Fibroblast of the aortic adventitia (primary cell): Measurements from ENCODE around the gene RBBP8. TPM values are rescaled to one million over a fixed set of nuclear protein-coding genes. Genes with fewer than 3 reads are reported as not detected.
"Not testable (repeated sequence)": the region's sequence is repeated elsewhere in the genome, so short reads cannot be mapped to it uniquely, and the experiment has no call there.

Experiments
- DNase-seq: peaks from one replicate; pipeline ENCODE4 v3.0.0-alpha.2; 2010; ENCODE audit warnings: low read depth
- H3K4me3 ChIP-seq: 2 replicates; pipeline ENCODE4 v1.5.1; 2011; ENCODE audit warnings: low read depth, mild to moderate bottlenecking, control low read depth, low read length, moderate library complexity
- total RNA-seq: library from RNA; depleted of rRNA; stranded (reverse); fragments of >200 nt; gene quantifications from 2 replicates; pipeline ENCODE4 v1.2.3, GENCODE V29; 2012; ENCODE audit warnings: low replicate concordance
- TF ChIP-seq, protein P1 (sequence below): IDR thresholded peaks from 2 replicates; pipeline ENCODE4 v1.5.1; 2011; ENCODE audit warnings: mild to moderate bottlenecking, low read length, control low read depth, inconsistent platforms; ENCODE audit not compliant: insufficient read depth

Gene RBBP8
- 31.0 and 80.1 TPM in 2 replicates for total RNA-seq

DNA sequence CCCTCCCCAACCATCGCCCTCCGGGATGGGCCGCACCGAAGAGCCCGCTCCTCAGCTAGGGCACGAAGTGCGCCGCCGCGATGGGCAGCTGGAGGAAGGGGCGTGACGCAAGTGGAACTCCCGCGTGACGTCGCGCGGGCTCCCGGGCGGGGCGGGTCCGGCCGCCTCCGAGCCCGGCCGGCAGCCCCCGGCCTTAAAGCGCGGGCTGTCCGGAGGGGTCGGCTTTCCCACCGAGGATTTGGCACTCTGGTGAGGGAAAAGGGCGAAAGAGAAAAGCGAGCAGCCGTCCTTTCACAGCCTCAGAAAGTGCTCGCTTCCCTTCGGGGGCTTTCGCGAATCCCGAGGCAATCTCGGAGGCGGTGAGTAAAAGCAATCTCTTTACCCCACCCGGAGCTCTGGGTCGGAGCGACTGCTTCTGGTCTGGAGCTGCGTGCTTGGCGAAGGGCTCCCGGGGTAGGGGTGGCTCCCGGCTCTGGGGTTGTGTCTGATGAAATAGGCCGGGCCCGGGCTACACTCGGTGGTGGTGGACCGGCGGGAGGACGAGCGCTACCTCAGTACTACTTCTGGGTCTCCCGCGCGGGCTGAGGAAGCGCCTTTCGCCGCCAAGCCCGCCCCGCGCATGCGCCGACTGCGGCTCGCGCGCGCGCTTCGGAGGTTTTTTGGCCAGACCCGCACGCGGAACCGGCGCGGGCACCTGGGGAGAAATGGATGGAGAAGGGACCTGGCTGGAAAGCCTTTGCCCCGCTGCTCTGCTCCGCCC, at the start of gene RBBP8:
Gene RBBP8 (plus strand): TSS at position 123 of the 760 bp plus-strand sequence. CDS start 3,524 bp downstream, outside the sequence.
- peak; percentile 71 for DNase-seq
- H3K4me3 ChIP-seq, result peak within 1 kb of the TSS; percentile 91
- TF ChIP-seq, protein P1, sequence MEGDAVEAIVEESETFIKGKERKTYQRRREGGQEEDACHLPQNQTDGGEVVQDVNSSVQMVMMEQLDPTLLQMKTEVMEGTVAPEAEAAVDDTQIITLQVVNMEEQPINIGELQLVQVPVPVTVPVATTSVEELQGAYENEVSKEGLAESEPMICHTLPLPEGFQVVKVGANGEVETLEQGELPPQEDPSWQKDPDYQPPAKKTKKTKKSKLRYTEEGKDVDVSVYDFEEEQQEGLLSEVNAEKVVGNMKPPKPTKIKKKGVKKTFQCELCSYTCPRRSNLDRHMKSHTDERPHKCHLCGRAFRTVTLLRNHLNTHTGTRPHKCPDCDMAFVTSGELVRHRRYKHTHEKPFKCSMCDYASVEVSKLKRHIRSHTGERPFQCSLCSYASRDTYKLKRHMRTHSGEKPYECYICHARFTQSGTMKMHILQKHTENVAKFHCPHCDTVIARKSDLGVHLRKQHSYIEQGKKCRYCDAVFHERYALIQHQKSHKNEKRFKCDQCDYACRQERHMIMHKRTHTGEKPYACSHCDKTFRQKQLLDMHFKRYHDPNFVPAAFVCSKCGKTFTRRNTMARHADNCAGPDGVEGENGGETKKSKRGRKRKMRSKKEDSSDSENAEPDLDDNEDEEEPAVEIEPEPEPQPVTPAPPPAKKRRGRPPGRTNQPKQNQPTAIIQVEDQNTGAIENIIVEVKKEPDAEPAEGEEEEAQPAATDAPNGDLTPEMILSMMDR, result no peak

- H3K4me3 ChIP-seq, result no peak overlapping the region
- TF ChIP-seq, protein P1, result no peak
- no peak for DNase-seq
These were observed 49.3 kb upstream of the RBBP8 start for GRCh38 chr18:22883827-22884226.

DNA sequence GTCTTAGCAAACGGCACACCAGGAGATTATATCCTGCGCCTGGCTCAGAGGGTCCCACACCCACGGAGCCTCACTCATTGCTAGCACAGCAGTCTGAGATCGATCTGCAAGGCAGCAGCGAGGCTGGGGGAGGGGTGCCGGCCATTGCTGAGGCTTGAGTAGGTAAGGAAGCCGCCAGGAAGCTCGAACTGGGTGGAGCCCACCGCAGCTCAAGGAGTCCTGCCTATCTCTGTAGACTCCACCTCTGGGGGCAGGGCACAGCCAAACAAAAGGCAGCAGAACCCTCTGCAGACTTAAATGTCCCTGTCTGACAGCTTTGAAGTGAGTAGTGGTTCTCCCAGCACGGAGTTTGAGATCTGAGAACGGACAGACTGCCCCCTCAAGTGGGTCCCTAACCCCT, 47.4 kb upstream of the RBBP8 start:
- not testable (repeated sequence) for DNase-seq

DNA sequence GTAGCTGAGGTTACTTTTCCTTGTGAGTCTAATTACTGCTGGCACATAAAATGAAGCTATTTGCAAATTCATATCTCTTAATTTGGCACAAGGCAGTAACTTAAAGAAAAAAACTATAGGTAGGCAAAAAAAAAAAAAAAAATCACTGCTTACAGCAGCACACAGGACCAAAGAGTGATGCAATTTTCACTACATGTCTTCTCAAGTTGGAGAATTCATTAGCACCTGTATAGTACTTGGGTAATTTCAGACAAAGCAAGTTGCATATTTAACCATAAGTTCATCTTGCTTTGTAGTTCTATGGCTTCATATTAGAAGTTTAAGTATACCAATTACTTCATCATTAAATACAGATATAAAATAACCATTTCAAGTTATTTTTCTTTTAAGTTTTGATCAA, 33.7 kb upstream of the RBBP8 start:
- TF ChIP-seq, protein P1, result no peak
- DNase-seq, result no peak
- H3K4me3 ChIP-seq, result no peak overlapping the region

More for the DNA sequence above, 47.4 kb upstream of the RBBP8 start:
- H3K4me3 ChIP-seq, result not testable (repeated sequence)

GRCh38 chr18:22900558-22901238, 32.4 kb upstream of the RBBP8 start:
- TF ChIP-seq, protein P1, result no peak
- no peak overlapping the region for H3K4me3 ChIP-seq
- DNase-seq, result peak; percentile 23

DNA sequence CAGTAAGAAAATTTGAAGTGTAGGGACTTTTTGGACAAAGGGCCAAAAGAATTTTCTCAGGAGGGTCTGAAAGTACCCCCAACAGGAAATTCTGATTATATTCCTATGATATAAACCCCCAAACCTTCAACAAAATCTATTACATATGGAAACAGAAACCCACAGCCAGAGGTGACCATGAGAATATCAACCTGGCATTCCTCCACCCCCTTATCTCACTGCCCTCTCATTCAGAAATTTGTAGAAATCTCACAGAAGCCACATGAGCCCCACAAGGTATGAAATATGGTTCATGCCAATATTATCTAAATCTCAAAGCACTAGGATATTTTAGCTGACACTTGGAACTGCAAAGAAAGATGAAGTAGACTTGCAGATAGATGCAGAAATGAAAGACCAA, 31.0 kb upstream of the RBBP8 start:
- no peak overlapping the region for H3K4me3 ChIP-seq
- TF ChIP-seq, protein P1, result no peak

DNA sequence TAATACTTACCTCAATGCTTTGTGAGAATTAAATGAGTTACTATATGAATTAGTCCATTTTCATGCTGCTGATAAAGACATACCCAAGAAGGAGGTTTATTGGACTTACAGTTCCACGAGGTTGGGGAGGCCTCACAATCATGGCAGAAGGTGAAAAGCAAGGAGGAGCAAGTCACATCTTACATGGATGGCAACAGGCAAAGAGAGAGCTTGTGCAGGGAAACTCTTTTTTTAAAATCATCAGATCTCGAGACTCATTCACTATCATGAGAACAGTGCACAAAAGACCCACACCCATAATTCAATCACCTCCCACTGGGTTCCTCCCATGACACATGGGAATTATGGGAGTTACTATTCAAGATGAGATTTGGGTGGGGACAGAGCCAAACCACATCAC, 29.9 kb upstream of the RBBP8 start:
- H3K4me3 ChIP-seq, DNase-seq: not testable (repeated sequence)

More for the DNA sequence above, 31.0 kb upstream of the RBBP8 start:
- no peak for DNase-seq
